ENCODE measurements around the gene EPHB3.

Gene EPHB3

DNA sequence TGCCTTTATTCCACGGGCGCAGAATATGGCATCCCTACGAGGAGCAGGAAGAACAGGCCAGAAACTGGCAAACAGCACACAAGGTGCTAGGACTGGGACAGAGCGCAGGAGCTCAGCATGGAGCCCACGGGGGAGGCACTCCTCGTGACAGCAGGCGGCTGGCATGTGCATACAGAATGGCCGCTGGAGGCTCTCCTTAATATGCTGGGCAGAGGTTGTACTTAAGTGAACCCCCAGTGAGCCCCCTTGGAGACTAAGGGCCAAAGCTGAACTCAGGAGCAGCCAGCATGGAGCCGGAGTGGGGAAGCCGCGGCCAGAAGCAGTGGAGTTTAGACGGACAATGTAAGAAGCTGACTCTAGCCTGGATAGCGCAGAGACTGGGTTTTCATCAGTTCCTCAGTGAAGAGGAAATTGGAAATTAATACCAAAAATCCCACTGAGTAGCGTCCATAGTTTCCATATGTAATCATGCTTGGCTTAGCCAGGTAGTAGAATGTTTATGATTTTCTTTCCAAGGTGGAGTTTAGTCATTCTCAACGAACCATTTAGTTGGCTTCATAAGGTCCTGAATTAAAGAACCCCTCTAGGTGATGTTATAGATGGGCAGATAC is 69.4 kb downstream of the EPHB3 start:
- DNase-seq = no peak

DNA sequence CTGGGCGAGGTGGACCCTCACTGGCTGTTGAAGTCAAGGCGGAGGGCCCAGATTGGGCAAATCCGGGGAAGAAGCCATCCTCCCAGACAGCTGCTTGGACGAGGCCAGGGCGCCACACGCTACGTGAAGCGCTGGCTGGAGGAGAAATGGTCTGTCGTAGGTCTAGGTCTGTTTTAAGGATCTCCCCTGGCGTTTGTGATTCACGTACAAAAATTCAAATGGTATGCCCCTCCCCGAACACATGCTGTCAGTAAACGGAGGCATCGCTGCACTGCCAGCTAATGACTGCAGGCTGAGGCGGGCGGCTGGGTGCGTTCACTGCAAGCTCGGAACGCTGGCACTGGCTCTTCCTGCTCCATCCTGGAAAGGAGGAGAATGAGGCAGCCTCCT is 69.9 kb downstream of the EPHB3 start:
- no peak for DNase-seq
